Epithelial cell of prostate (primary cell): ENCODE measurements around the gene RNLS.
A peak's percentile ranks its signal among the peaks of the same experiment; 100 is the strongest.

ENCODE experiments used
- DNase-seq: peaks from one replicate; pipeline ENCODE4 v3.0.0-alpha.2; 2011; ENCODE audit warnings: low read depth, low spot score
- H3K27ac ChIP-seq: fragments of 450-650 bp; 2 replicates; pipeline ENCODE4 v1.5.1; 2017; ENCODE audit warnings: mild to moderate bottlenecking

The RNLS gene

DNA sequence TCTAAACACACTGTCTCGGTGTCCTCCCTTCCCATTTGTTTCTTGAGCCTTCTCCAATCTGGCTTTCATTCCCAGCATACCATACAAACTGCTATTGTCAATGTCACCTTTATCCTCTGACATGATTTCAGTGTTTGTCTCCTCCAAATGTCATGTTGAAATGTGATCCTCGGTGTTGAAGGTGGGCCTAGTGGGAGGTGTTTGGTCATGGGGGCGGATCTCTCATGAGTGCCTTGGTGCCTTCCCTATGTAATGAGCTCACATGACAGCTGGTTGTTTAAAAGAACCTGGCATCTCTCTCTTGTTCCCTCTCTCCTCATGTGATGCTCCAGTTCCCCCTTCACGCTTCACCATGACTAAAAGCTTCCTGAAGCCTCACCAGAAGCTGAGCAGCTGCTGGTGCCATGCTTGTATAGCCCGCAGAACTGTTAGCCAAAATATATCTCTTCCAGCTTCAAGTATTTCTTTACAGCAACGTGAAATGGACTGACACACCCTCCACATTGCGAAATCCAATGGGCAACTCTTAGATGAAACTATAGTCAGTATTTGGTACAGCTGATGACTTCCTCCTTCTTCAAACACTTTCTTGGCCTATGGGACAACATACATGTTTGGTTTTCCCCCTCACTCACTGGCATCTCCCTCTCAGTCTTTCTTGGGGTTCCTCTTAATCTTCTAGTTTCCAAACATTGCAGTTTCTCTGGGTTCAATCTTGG, 27.8 kb downstream of the RNLS start:
- H3K27ac ChIP-seq = no peak overlapping the region
- no peak for DNase-seq

DNA sequence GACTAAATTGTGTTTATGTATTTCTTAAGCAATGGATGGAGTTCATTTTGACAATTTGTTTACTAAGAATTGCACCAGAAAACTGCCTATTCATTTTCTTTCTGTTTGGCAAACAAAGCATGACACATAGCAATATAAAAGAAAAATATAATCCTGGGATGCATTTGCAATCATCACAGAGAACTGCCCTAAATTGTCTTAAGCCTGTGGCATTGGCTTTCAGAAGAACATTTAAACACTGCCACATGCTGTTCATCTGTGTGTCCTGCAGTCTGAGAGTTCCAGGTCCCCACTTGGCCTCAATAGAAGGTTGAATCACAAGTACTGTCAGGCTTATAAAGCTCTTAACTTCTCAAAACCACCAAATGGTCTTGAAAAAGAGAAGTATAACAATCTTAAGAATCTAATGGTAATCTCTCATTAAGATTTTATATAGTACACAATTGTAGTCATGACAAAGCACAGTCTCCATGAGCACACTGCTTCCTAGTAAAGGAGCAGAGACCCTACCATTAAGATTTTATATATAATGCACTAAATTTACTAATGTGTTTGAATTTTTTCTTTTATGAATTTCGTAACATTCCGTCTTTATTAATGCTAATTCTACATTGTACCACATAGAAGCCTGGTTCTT, 29.9 kb downstream of the RNLS start:
- H3K27ac ChIP-seq = no peak overlapping the region
- peak; percentile 37 for DNase-seq

DNA sequence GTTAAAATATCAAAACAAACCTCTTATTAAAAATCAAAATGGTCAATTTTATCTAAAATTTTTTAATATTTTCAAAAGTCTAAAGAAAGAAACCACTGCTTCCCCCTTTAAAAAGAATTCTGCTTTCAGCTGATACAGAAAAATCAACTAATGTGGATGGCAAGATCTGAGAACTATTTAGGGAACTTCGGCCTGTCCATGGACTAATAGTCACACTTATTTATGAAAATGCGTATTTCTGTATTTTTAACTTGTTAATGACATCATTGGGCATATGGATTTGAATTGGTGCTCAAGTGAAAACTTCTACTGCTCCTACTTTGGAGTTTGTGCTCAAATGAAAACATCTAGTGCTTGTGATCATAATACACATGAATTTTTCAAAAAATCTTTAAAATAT, 31.9 kb downstream of the RNLS start:
- no peak overlapping the region for H3K27ac ChIP-seq
- DNase-seq = no peak

DNA sequence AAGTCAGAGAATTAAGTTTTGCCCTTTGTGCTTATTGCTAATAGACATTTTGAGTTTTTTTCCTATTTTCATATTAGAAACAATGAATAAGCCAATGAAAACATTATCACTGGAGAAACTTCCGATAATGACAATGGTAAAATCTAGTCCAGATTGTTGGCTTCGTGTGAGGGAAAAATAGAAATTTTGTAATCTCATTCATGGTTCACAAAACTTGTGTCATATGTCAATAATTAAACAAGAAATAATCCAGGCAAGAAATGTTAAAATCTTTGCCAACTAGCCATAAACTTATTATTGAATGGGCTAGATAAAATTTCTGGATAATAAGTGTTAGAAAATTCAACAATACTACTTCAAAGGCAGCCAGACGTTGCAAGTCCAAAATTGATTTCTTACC, 36.6 kb downstream of the RNLS start:
- H3K27ac ChIP-seq = no peak overlapping the region
- DNase-seq = no peak

DNA sequence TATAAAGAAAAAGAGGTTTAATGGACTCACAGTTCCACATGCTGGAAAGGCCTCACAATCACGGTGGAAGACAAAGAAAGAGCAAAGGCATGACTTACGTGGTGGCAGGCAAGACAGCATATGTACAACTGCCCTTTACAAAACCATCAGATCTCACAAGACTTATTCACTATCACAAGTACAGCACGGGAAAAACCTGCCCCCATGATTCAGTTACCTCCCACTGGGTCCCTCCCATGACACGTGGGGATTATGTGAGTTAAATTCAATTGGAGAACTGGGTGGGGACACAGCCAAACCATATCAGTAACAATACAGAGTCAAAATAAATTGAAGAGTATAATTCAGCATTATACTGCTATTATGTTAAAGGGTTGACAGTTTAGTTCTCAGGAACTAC, 37.8 kb downstream of the RNLS start:
- no peak for DNase-seq
- H3K27ac ChIP-seq = no peak overlapping the region

DNA sequence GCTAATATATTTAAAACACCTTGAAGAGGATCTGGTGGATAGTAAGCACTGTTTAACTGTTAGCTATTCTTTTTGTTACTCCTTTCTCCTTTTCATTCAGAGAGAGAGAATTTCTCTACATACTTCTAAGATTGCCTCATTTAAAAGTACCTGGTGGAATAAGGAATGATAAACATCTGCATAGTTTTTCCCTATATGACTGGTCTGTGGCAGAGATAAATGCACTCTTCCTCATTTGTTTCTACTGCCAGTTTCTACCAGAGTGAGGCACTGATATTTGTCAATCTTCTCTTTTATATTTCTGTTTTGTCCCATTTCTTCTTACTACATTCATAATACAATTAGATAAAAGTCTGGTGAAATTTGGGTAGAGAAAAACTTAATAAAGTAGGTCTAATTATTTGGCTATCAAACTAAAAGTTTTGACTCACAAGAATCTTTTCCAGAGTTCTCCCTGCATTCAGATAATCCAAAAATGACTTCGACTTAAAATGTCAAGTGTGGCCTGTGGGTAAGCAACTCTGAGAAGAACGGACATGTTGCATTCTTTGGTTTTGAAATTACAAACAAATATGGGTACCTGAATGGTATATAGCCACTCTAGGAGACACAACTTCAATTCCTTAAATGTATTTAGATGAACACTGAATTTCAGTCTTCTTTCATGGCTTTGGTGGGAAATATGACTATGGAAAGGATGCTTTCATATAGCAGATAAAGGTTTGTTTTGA, 38.8 kb downstream of the RNLS start:
- H3K27ac ChIP-seq = peak overlapping the region; percentile 2
- DNase-seq = no peak

DNA sequence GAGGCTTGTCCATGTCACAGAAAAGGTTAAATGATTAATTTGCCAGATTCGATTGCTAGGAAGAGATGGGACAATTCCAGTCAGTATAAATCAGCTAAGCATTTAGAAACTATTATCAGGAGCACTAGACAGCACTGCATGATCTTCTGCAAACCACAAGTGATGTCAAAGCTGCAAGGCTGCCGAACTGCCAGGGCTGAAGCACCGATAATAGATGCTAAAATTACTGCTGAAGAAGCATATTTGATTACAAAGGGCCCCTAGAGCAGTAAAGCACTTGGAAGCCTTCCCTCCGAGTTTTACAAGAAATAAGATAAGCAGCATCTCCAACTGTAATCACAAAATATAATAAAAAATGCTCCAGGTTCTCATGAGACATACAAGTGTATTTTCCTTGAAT, 40.6 kb downstream of the RNLS start:
- DNase-seq = no peak
- no peak overlapping the region for H3K27ac ChIP-seq

DNA sequence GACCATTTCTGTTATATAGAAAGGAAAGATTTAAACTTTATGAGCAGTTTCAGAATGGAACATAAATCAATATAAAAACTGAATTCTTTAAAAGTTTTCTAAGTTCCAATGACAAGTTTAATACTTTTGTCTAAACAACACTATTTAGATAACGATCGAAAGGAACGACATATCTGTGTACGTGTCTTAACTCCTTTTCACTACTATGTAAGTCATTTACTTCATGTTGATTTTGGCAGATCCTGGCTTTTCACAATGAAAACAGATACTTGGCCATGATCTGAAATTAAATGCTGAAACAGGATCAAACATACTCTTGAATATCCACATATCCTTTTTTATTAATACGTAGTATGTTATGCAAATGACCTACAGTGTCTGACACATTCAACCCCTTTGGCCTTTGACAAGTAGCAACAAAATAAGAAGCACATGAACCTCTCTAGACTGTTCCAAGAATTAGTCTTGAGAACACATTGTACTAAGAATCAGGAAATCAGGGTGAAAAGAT, 41.9 kb downstream of the RNLS start:
- peak overlapping the region; percentile 45 for H3K27ac ChIP-seq
- DNase-seq = peak; percentile 44

DNA sequence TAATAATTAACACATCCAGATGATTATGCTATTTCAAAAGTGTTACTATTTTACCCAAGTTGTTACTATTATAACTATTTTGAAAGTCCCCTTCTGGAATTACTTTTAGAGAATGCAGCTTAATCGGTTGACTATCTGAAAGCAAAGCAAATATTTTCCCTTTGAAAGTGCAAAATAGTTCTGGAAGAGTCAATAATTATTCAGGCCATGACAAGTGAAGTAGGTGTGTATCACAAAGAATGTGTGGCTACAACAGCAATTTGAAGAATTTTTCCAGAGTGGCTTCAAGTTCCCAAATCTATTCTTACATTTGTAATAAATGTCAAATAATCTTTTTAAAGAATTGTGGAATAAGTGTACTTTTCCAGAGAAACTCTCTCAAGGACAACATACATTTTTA, 42.8 kb downstream of the RNLS start:
- no peak for DNase-seq
- peak overlapping the region; percentile 45 for H3K27ac ChIP-seq

DNA sequence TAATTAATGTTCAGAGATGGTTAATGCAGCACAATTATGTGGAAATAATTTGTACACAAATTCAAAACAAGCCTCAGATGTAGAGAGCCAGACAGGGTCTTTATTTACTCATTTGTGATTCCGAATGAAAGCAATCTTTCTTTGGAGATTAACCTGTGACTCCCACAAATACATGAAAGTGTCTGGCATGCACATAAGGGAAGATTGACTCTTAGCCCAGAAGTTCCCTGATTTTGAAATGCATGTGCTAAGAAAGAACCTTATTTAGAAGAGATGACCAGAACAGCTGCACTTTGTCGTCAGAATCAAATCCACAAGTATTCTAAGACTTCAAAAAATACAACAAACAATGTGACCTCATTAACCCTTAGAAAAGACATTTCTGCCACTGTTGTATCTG, 45.1 kb downstream of the RNLS start:
- no peak for DNase-seq
- no peak overlapping the region for H3K27ac ChIP-seq

DNA sequence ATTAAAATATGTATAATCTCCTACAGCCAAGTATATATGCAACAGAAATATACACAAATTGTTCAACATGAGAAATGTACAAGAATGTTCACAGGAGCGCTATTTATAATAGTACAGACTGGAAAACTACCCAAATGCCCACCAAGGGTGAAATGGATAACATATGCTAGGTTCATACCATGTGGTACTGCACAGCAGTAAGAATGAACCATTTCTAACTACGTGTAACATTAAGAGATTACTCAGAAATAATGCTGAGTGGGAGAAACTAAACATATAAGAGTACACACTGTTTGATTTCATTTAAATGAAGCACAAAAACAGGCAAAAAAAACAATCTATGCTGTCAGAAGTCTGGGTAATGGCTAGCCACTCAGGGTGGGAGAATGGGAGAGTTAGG, 45.8 kb downstream of the RNLS start:
- no peak for DNase-seq
- no peak overlapping the region for H3K27ac ChIP-seq

DNA sequence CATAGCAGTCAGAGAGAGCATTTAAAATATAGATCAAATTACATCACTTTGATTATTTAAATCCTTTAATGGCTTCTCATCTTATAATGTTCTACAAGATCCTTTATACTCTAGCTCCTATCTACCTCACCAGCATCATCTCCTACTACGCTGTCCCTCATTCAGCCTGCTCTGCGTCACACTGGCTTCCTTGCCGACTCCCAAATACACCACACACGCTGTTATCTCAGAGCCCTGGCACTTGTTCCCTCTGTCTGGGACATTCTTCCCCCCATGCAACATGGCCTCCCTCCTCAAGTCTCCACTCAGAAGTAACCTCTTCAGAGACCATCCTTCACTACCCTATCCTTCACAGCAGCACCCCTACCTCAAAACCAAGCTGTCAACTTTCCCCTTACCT, 46.7 kb downstream of the RNLS start:
- H3K27ac ChIP-seq = no peak overlapping the region

DNA sequence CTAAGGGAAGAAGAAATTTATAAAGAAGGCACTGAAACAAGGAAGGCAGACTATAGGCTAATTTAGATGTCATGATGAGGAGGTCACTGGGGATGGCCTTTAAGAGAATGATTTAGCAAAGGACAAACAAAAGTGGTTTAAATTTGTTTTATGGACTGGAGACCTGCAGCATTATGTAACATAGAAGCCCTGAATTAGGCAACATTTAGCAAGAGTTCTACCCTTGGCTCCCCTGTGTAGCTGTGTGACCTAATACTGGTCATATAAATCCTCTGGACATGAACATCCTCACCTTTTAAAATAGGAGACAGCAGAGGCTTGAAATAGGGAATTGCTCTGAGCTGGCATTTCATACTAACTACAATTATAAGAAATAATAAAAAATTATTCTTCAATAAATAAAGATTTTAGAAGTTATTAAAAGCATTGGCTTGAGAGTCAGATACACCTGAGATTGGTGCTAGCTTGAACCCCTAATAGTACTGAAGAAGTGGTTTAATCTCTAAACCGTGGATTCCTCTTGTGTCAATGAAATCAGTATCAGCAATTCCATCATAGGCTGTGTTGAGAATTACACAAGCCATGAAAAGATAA, 48.9 kb downstream of the RNLS start:
- no peak for DNase-seq
- no peak overlapping the region for H3K27ac ChIP-seq

More for the DNA sequence above, 46.7 kb downstream of the RNLS start:
- no peak for DNase-seq

DNA sequence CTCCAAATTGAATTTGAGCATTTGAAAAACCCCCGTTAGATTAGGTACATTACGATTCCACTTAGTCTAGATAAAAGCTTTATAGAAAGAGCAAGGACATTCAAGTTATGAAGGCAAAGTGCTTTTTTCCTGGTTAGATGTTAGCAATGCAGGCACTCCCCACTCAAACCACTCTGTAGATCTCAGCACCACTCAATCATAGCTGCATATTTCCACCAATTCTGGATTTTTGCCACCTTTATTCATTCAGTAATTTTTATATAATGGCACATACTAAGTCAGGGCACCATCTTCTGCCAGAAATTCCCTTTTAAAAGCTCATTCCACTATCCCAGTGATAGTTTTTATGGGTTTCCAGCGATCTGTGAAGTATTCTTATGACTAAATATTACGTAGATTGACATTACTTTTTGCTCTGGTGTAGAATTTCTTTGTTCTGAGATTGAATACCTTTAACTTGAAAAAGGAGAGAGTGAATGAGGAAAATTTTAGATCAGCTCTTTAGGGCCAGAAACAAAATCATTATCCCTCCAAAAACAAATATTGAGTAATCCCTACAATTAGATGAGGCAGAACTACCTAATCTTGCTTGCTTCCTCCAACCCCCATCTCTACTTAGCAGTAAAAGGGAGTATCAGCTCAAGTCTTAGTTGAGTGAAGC, 51.6 kb downstream of the RNLS start:
- no peak for DNase-seq
- H3K27ac ChIP-seq = no peak overlapping the region

DNA sequence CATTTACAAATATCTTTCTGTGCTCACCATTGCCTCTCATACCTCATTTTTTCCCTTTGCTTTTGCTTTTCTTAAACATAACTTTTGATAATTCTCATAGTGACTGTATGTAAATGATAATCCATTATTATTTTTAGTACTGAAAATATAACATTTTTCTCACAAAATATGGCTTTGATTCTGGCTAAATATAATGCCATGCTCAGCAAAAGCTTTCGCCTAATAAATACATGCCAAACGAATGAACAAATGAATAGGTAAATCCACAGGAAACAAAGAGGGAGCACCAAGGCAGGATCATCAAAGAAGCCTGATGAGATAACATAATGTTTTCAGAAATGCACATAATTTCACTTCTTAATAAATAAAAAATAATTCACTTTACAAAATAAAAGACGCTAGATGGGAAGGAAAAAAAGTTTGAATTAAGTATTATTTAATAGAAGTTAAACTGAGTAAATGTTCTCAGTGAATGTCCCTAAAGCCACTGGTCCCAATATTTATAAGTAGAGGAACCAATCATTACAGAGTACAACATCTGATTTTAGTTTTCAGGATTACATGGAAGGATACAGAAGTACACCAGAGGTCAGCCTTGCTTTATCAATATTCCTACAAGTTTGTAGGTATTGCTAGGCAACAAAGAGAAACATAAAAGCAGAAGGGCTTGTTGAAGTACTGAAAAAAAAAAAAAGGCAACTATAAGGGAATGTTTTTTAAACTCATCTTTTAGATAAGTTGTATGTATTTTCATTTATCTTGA, 52.3 kb downstream of the RNLS start:
- DNase-seq = no peak
- no peak overlapping the region for H3K27ac ChIP-seq

DNA sequence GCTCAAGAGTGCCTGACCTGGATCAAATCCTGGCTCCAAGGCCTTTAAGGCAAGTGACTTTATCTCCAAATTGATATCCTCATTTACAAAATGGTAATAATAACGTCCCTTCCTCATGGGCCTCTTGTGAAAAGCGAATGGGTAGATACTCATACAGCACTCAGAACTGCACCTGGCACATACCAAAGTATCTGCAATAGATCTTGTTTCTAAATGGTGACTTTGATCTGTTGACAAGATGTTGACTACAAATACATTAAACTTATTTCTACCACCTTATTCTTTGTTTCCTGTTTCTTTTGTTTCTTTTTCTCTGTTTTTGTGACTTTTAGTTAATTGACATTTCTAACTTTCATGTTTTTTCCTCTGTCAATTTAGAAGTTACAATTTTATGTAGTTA, 53.0 kb downstream of the RNLS start:
- DNase-seq = no peak
- no peak overlapping the region for H3K27ac ChIP-seq

DNA sequence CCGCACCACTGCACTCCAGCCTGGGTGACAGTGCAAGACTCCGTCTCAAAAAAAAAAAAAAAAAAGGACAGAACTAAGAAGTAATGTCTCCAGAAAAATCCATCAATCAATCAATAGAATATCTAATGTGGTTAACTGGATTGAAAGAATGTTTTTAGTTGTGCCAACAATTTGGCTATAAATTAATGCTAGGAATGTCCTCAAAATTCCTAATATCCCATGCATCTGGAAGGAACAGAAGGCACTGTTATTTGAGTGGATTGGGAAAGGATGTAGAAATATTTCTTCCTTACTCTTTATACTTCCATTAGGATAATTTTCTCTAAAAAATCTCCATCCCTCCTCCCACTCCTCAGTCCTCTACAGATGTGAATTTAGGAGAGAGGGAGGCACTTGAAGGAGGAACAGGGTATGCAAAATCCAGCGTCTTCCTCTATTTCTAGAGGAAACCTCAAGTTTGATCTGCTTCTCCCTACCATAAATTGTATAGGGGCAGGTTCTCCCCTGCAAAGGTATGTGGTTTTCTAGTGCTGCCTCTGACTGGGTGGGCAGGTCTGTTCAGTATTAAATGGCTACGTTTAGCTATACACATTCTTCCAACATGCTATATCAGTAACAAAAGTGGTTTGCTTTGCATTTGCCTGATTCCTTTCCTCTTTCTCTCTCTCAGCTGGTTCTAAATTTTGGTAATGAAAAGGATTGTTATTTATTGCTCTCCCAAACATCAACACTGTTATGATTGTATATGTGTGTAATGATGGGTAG, 54.1 kb downstream of the RNLS start:
- no peak overlapping the region for H3K27ac ChIP-seq
- DNase-seq = no peak

DNA sequence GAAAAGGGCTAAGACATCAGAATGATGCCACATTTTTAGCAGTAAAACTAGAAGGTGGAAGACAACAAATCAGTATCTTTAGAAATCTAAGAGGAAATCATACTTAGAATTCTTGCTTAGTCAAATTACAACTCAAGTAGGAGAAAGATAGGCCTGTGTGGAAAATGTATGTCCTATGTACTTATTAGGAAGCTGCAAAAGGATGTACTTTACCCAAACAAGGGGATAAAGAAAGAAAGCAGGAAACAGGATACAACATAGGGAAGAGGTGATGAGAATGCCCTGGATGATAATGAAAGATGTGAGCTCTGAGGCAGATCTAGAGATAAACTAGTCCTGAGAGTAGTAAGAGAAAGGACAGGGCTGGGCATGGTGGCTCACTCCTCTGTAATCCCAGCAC, 54.9 kb downstream of the RNLS start:
- DNase-seq = no peak

DNA sequence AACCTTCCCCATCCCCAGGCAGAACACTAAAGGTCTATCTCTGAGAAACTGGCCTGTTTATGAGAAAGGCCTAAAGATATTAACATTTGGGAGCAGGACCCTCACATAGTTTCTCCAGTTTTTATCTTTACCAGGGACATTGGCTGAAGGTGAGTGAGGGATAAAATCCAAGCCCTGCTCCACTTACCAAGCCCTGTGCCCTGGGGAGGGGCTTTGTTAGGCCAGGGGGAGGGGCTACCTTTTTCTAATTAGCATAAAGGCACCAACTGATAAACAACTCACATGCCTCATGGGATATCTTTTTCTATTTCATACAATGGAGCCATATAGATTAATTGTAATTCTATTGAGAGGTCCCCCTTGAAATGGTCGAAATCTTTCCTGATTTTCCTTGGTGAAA, 55.9 kb downstream of the RNLS start:
- DNase-seq = no peak
- no peak overlapping the region for H3K27ac ChIP-seq

More for the DNA sequence above, 54.9 kb downstream of the RNLS start:
- H3K27ac ChIP-seq = no peak overlapping the region
